Muscle of leg (tissue), 11 donors: ENCODE measurements around the gene CLCN2. TPM values are rescaled to one million over a fixed set of nuclear protein-coding genes. Genes with fewer than 3 reads are reported as not detected.

Source experiments
- DNase-seq: peaks from one replicate; pipeline ENCODE4 v3.0.0; 2013
- H3K27ac ChIP-seq: one replicate; pipeline ENCODE4 v1.5.1; 2013; ENCODE audit warnings: mild to moderate bottlenecking, low read length, control low read depth
- H3K27me3 ChIP-seq: one replicate; pipeline ENCODE4 v1.6.1; 2013; ENCODE audit warnings: low read length; ENCODE audit not compliant: control insufficient read depth, insufficient read depth
- H3K36me3 ChIP-seq: one replicate; pipeline ENCODE4 v1.6.1; 2013; ENCODE audit warnings: low read length; ENCODE audit not compliant: control insufficient read depth, insufficient read depth
- H3K4me1 ChIP-seq: one replicate; pipeline ENCODE4 v1.6.1; 2013; ENCODE audit warnings: low read length; ENCODE audit not compliant: control insufficient read depth, insufficient read depth
- H3K4me3 ChIP-seq: one replicate; pipeline ENCODE4 v1.5.1; 2013; ENCODE audit warnings: low read length, control low read depth
- H3K9me3 ChIP-seq: replicated peaks from 2 replicates; pipeline ENCODE4 v1.6.1; 2013; ENCODE audit warnings: low read depth, low read length; ENCODE audit not compliant: control insufficient read depth
- WGBS: methylation state at CpG from one replicate; pipeline ENCODE4 v1.1.5; 2013; ENCODE audit warnings: missing lambda C conversion rate; ENCODE audit not compliant: insufficient coverage; 5-methylcytosine and 5-hydroxymethylcytosine counted together
- polyA plus RNA-seq, 8 donors: library from polyadenylated mRNA; unstranded; fragments of 120-200 nt; gene quantifications; one replicate each; pipeline versions ENCODE4 v1.2.1 to v1.2.3, GENCODE V29; 2013; ENCODE audit warnings: inconsistent platforms in 1 of 8, low replicate concordance in 1 of 8; ENCODE audit not compliant: insufficient read length in 8 of 8, insufficient read depth in 1 of 8
- total RNA-seq: library from RNA; stranded (reverse); fragments of 120-200 nt; gene quantifications from one replicate; pipeline ENCODE4 v1.2.4, GENCODE V29; 2013

The CLCN2 gene
- total and polyA plus RNA-seq, 9 donors, result 2.5 to 5.3 (median 3.9) TPM

GRCh38 chr3:184372296-184372821 is 11.0 kb upstream of the CLCN2 start:
- no peaks in the 10 kb centered on the region for H3K9me3 ChIP-seq
- no peak overlapping the region for H3K27ac ChIP-seq
- H3K27me3 ChIP-seq, result peaks cover 3% of the 10 kb centered on the region
- H3K4me3 ChIP-seq, result no peak overlapping the region
- peaks cover 30% of the 10 kb centered on the region for H3K4me1 ChIP-seq
- peaks cover 18% of the 10 kb centered on the region for H3K36me3 ChIP-seq
- WGBS, result 49% methylated on average over 8 of the region's 8 CpGs
- no peak for DNase-seq

GRCh38 chr3:184371570-184372018 is 10.2 kb upstream of the CLCN2 start:
- Histone ChIP-seq H3K9me3 (no peaks in the 10 kb centered on the region), H3K4me1 (peaks cover 28% of the 10 kb centered on the region), H3K27me3 (peaks cover 3% of the 10 kb centered on the region), H3K4me3 (no peak overlapping the region), H3K36me3 (peaks cover 22% of the 10 kb centered on the region), H3K27ac (no peak overlapping the region)
- DNase-seq, result peak; percentile 93
- 14% methylated on average over 1 of the region's 5 CpGs for WGBS

GRCh38 chr3:184368586-184369183 is 7.3 kb upstream of the CLCN2 start:
- Histone ChIP-seq H3K27ac (no peak overlapping the region), H3K36me3 (peaks cover 39% of the 10 kb centered on the region), H3K9me3 (no peaks in the 10 kb centered on the region), H3K4me3 (no peak overlapping the region), H3K27me3 (no peaks in the 10 kb centered on the region), H3K4me1 (peaks cover 33% of the 10 kb centered on the region)
- DNase-seq, result peak; percentile 78
- WGBS, result 65% methylated on average over 2 of the region's 3 CpGs

- peaks cover 39% of the 10 kb centered on the region for H3K36me3 ChIP-seq
- H3K27me3 ChIP-seq, result no peaks in the 10 kb centered on the region
- WGBS, result 69% methylated on average over 4 of the region's 9 CpGs
- no peak for DNase-seq
- peak overlapping the region; percentile 42 for H3K27ac ChIP-seq
- H3K4me3 ChIP-seq, result no peak overlapping the region
- H3K4me1 ChIP-seq, result peaks cover 29% of the 10 kb centered on the region
- no peaks in the 10 kb centered on the region for H3K9me3 ChIP-seq
These were observed 6.7 kb upstream of the CLCN2 start for GRCh38 chr3:184368116-184368515.

- Histone ChIP-seq H3K27me3 (no peaks in the 10 kb centered on the region), H3K27ac (no peak overlapping the region), H3K4me1 (peaks cover 17% of the 10 kb centered on the region), H3K9me3 (no peaks in the 10 kb centered on the region), H3K36me3 (peaks cover 39% of the 10 kb centered on the region), H3K4me3 (no peak overlapping the region)
- 20% methylated on average over 1 of the region's 5 CpGs for WGBS
- peak; percentile 68 for DNase-seq
These were observed 5.3 kb upstream of the CLCN2 start for GRCh38 chr3:184366619-184367289.

- no peaks in the 10 kb centered on the region for H3K9me3 ChIP-seq
- DNase-seq, result peak; percentile 99
- H3K4me3 ChIP-seq, result peak overlapping the region; percentile 88
- peaks cover 21% of the 10 kb centered on the region for H3K4me1 ChIP-seq
- no peaks in the 10 kb centered on the region for H3K27me3 ChIP-seq
- under 1% methylated on average over 58 of the region's 68 CpGs for WGBS
- H3K36me3 ChIP-seq, result peaks cover 25% of the 10 kb centered on the region
- peak overlapping the region; percentile 99 for H3K27ac ChIP-seq
These were observed 1.5 kb upstream of the CLCN2 start for GRCh38 chr3:184362668-184363546.

- WGBS, result under 1% methylated on average over 30 of the region's 38 CpGs
- no peaks in the 10 kb centered on the region for H3K27me3 ChIP-seq
- peaks cover 21% of the 10 kb centered on the region for H3K4me1 ChIP-seq
- H3K4me3 ChIP-seq, result peak overlapping the region; percentile 88
- DNase-seq, result no peak
- peak overlapping the region; percentile 99 for H3K27ac ChIP-seq
- peaks cover 32% of the 10 kb centered on the region for H3K36me3 ChIP-seq
- H3K9me3 ChIP-seq, result no peaks in the 10 kb centered on the region
These were observed 695 bp upstream of the CLCN2 start for GRCh38 chr3:184361932-184362667.

- WGBS, result 6% methylated on average over 23 of the region's 24 CpGs
- H3K36me3 ChIP-seq, result peaks cover 29% of the 10 kb centered on the region
- no peaks in the 10 kb centered on the region for H3K27me3 ChIP-seq
- peak overlapping the region; percentile 40 for H3K27ac ChIP-seq
- no peak for DNase-seq
- peaks cover 21% of the 10 kb centered on the region for H3K4me1 ChIP-seq
- H3K4me3 ChIP-seq, result peak overlapping the region; percentile 65
- H3K9me3 ChIP-seq, result no peaks in the 10 kb centered on the region
These were observed 375 bp downstream of the CLCN2 start for GRCh38 chr3:184360929-184361531.
